GM23338 (cell line): Measurements from ENCODE around the gene ETV5. TPM values are rescaled to one million over a fixed set of nuclear protein-coding genes. Genes with fewer than 3 reads are reported as not detected.

ENCODE experiments used
- ATAC-seq: fragments of 200-7000 bp; cut with Tn5 transposase; 3 replicates; pipeline ENCODE4 v1.9.1; 2020
- DNase-seq: peaks from one replicate; pipeline ENCODE4 v3.0.0-alpha.2; 2015; ENCODE audit warnings: low spot score
- H2AFZ ChIP-seq: fragments of 200-600 bp; sonication (generic); 2 replicates; pipeline ENCODE4 v1.8.0; 2016; ENCODE audit warnings: antibody characterized with exemption, mild to moderate bottlenecking, moderate library complexity
- H3F3A ChIP-seq: fragments of 200-600 bp; sonication (generic); replicated peaks from 2 replicates; pipeline ENCODE4 v1.8.0; 2017; ENCODE audit warnings: antibody characterized with exemption, mixed run types, low read depth
- H3K27ac ChIP-seq: fragments of 200-600 bp; sonication (generic); 2 replicates; pipeline ENCODE4 v1.6.1; 2016; ENCODE audit warnings: low read depth
- H3K27me3 ChIP-seq: fragments of 200-600 bp; sonication (generic); 2 replicates; pipeline ENCODE4 v1.8.0; 2016; ENCODE audit warnings: mild to moderate bottlenecking, mixed run types, moderate library complexity; ENCODE audit not compliant: insufficient read depth
- H3K36me3 ChIP-seq: fragments of 200-600 bp; sonication (generic); 2 replicates; pipeline ENCODE4 v1.8.0; 2016; ENCODE audit warnings: mild to moderate bottlenecking; ENCODE audit not compliant: insufficient read depth
- H3K4me1 ChIP-seq: fragments of 200-600 bp; sonication (generic); 2 replicates; pipeline ENCODE4 v1.8.0; 2016; ENCODE audit warnings: mild to moderate bottlenecking, moderate library complexity; ENCODE audit not compliant: insufficient read depth
- H3K4me2 ChIP-seq: fragments of 200-600 bp; sonication (generic); 2 replicates; pipeline ENCODE4 v1.7.1; 2017; ENCODE audit warnings: mixed run types
- H3K4me3 ChIP-seq: fragments of 200-600 bp; sonication (generic); 2 replicates; pipeline ENCODE4 v1.6.1; 2016; ENCODE audit warnings: mixed run types
- H3K79me2 ChIP-seq: fragments of 200-600 bp; sonication (generic); replicated peaks from 2 replicates; pipeline ENCODE4 v1.8.0; 2017; ENCODE audit warnings: mild to moderate bottlenecking; ENCODE audit not compliant: insufficient read depth
- H3K9me2 ChIP-seq: fragments of 200-600 bp; sonication (generic); 2 replicates; pipeline ENCODE4 v1.8.0; 2017; ENCODE audit not compliant: insufficient read depth
- H4K20me1 ChIP-seq: fragments of 200-600 bp; sonication (generic); replicated peaks from 2 replicates; pipeline ENCODE4 v1.8.0; 2017; ENCODE audit warnings: mild to moderate bottlenecking; ENCODE audit not compliant: insufficient read depth
- H3K27ac Mint-ChIP-seq: 2 replicates; pipeline ENCODE4 v1.8.0; 2020; ENCODE audit warnings: inconsistent platforms, mild to moderate bottlenecking, moderate library complexity, mixed read lengths
- H3K27me3 Mint-ChIP-seq: 3 replicates; pipeline ENCODE4 v1.8.0; 2022; ENCODE audit warnings: low read depth, mild to moderate bottlenecking, moderate library complexity, mixed read lengths, inconsistent platforms; ENCODE audit not compliant: insufficient read depth, poor library complexity
- H3K36me3 Mint-ChIP-seq: 3 replicates; pipeline ENCODE4 v1.8.0; 2021; ENCODE audit warnings: low read depth, mild to moderate bottlenecking, inconsistent platforms, moderate library complexity, mixed read lengths
- H3K4me1 Mint-ChIP-seq: 3 replicates; pipeline ENCODE4 v1.8.0; 2020; ENCODE audit warnings: mild to moderate bottlenecking, inconsistent platforms, mixed read lengths
- H3K4me3 Mint-ChIP-seq: 3 replicates; pipeline ENCODE4 v1.8.0; 2021; ENCODE audit warnings: moderate library complexity, mild to moderate bottlenecking, inconsistent platforms, mixed read lengths
- H3K9me3 Mint-ChIP-seq: 3 replicates; pipeline ENCODE4 v1.8.0; 2020; ENCODE audit warnings: moderate library complexity, mild to moderate bottlenecking, inconsistent platforms, mixed read lengths
- CREB1 ChIP-seq: fragments of 250-450 bp; sonication (Bioruptor Pico); IDR thresholded peaks from 2 replicates; pipeline ENCODE4 v1.5.0; 2020; ENCODE audit warnings: low read depth, mild to moderate bottlenecking, moderate library complexity
- EZH2 ChIP-seq: fragments of 200-600 bp; sonication (generic); IDR thresholded peaks from one replicate; pipeline ENCODE4 v1.8.0; 2017; ENCODE audit warnings: antibody characterized with exemption, mild to moderate bottlenecking, low read depth; ENCODE audit not compliant: unreplicated experiment
- EZH2phosphoT487 ChIP-seq: fragments of 200-600 bp; sonication (generic); IDR thresholded peaks from one replicate; pipeline ENCODE4 v1.8.1; 2018; ENCODE audit warnings: antibody characterized with exemption; ENCODE audit not compliant: unreplicated experiment
- JUNB ChIP-seq: IDR thresholded peaks from one replicate; pipeline ENCODE4 v1.6.1; 2016; ENCODE audit warnings: antibody characterized with exemption; ENCODE audit not compliant: unreplicated experiment
- NANOG ChIP-seq: IDR thresholded peaks from 2 replicates; pipeline ENCODE4 v1.6.1; 2016; ENCODE audit warnings: antibody characterized with exemption, borderline replicate concordance
- POLR2AphosphoS5 ChIP-seq: IDR thresholded peaks from 2 replicates; pipeline ENCODE4 v1.6.1; 2016; ENCODE audit warnings: antibody characterized with exemption, low read depth
- STAT1 ChIP-seq: IDR thresholded peaks from one replicate; pipeline ENCODE4 v1.6.1; 2016; ENCODE audit warnings: antibody characterized with exemption; ENCODE audit not compliant: unreplicated experiment
- ZNF114 ChIP-seq: fragments of 250-450 bp; sonication (Bioruptor Pico); IDR thresholded peaks from 2 replicates; pipeline ENCODE4 v1.5.0; 2020; ENCODE audit warnings: mild to moderate bottlenecking, moderate library complexity
- ZNF331 ChIP-seq: fragments of 250-450 bp; sonication (Bioruptor Pico); IDR thresholded peaks from 2 replicates; pipeline ENCODE4 v1.5.0; 2020; ENCODE audit warnings: low read depth, mild to moderate bottlenecking, moderate library complexity
- polyA plus RNA-seq: library from polyadenylated mRNA; unstranded; fragments of >200 nt; fragmentation: Nextera tagmentation; extraction: Ambion mirVana; gene quantifications from 2 replicates; pipeline ENCODE4 v1.2.1, GENCODE V29; 2016
- total RNA-seq: library from RNA; depleted of rRNA; stranded (reverse); fragments of >200 nt; shearing (Covaris generic); gene quantifications from 2 replicates; pipeline ENCODE4 v1.2.3, GENCODE V29; 2014
- TF ChIP-seq, protein P1 (sequence below), 2 experiments: fragments of 200-600 bp in 1 of 2; sonication (generic) in 1 of 2; conservative IDR thresholded peaks; 2 replicates each; pipeline versions ENCODE4 v1.5.1 to v1.6.1; 2016 to 2017; ENCODE audit warnings: antibody characterized with exemption in 2 of 2, low read depth in 2 of 2, mild to moderate bottlenecking in 2 of 2, moderate library complexity in 1 of 2
- TF ChIP-seq, protein P2 (sequence below): IDR thresholded peaks from 2 replicates; pipeline ENCODE4 v1.6.1; 2016; ENCODE audit warnings: antibody characterized with exemption
- TF ChIP-seq, protein P3 (sequence below): IDR thresholded peaks from one replicate; pipeline ENCODE4 v1.6.1; 2018; ENCODE audit warnings: antibody characterized with exemption; ENCODE audit not compliant: unreplicated experiment

Gene ETV5
- total and polyA plus RNA-seq, 2 experiments from 2014 or later = 33.5 to 57.1 TPM

DNA sequence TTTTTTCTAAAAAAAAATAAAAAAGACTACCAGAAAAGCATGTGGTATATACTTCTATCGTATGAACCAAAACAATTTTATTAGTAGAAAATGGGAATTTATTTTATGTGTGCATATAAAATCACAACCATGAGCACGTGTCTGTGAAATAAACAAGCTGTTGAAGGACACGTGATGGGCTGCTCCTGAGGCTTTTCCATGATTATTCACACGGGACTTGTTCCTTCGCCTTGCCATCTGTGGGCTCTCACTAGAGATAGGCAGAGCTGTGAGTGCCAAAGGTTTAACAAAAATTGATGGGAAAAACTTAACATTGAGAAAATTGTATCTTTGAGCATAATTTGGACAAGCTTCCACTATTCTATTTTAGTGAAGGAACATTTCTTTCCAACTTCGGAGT lies 12.4 kb upstream of the ETV5 start (continued):
- TF ChIP-seq, protein P1, sequence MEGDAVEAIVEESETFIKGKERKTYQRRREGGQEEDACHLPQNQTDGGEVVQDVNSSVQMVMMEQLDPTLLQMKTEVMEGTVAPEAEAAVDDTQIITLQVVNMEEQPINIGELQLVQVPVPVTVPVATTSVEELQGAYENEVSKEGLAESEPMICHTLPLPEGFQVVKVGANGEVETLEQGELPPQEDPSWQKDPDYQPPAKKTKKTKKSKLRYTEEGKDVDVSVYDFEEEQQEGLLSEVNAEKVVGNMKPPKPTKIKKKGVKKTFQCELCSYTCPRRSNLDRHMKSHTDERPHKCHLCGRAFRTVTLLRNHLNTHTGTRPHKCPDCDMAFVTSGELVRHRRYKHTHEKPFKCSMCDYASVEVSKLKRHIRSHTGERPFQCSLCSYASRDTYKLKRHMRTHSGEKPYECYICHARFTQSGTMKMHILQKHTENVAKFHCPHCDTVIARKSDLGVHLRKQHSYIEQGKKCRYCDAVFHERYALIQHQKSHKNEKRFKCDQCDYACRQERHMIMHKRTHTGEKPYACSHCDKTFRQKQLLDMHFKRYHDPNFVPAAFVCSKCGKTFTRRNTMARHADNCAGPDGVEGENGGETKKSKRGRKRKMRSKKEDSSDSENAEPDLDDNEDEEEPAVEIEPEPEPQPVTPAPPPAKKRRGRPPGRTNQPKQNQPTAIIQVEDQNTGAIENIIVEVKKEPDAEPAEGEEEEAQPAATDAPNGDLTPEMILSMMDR (conservative IDR thresholded peaks at IDR 0.05; ENCODE audit: low read depth in 2 of 2) = no peak

DNA sequence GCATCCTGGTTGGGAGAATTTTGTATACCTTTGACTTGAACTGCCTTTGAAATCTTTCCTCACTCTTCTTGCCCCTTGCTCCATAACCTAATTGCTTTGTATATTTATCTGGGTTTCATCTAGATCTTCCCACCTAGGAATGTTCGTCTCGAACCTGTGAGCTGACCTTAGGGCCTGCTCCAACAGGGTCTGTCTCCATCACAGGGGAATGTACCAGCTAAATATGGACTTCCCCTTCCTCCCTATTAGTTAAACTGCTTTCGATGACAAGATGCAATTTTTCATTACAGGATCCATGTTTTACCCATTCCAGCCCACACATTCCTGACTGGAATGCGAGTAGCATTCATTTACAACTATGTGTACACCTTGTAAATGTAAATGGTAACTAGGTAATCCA lies 10.6 kb upstream of the ETV5 start:
- H2AFZ ChIP-seq = no peak overlapping the region
- H3K27ac Mint-ChIP-seq = no peak overlapping the region
- no peak overlapping the region for H3K4me3 ChIP-seq
- H3K36me3 ChIP-seq = no peaks in the 10 kb centered on the region
- DNase-seq (no peak), ATAC-seq (no peak)
- no peak overlapping the region for H3K4me3 Mint-ChIP-seq
- no peaks in the 10 kb centered on the region for H4K20me1 ChIP-seq
- no peaks in the 10 kb centered on the region for H3K36me3 Mint-ChIP-seq
- no peaks in the 10 kb centered on the region for H3K9me2 ChIP-seq
- H3K4me1 ChIP-seq = peaks cover 44% of the 10 kb centered on the region
- peaks cover 13% of the 10 kb centered on the region for H3K27me3 Mint-ChIP-seq
- peaks cover 54% of the 10 kb centered on the region for H3K4me1 Mint-ChIP-seq
- peak overlapping the region; percentile 24; the same call in 1 of the 2 replicates for H3K4me2 ChIP-seq
- H3F3A ChIP-seq = no peaks in the 10 kb centered on the region
- no peak overlapping the region for H3K27ac ChIP-seq
- H3K9me3 Mint-ChIP-seq = no peaks in the 10 kb centered on the region
- H3K27me3 ChIP-seq = peaks cover 20% of the 10 kb centered on the region
- no peaks in the 10 kb centered on the region for H3K79me2 ChIP-seq
- TF ChIP-seq ZNF114 (CRISPR knock-in tag) (no peak), POLR2AphosphoS5 (no peak), EZH2phosphoT487 (no peak), NANOG (no peak), EZH2 (no peak), JUNB (no peak), CREB1 (no peak), ZNF331 (CRISPR knock-in tag) (no peak), STAT1 (no peak)
- TF ChIP-seq, protein P2, sequence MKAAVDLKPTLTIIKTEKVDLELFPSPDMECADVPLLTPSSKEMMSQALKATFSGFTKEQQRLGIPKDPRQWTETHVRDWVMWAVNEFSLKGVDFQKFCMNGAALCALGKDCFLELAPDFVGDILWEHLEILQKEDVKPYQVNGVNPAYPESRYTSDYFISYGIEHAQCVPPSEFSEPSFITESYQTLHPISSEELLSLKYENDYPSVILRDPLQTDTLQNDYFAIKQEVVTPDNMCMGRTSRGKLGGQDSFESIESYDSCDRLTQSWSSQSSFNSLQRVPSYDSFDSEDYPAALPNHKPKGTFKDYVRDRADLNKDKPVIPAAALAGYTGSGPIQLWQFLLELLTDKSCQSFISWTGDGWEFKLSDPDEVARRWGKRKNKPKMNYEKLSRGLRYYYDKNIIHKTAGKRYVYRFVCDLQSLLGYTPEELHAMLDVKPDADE = no peak
- TF ChIP-seq, protein P3, sequence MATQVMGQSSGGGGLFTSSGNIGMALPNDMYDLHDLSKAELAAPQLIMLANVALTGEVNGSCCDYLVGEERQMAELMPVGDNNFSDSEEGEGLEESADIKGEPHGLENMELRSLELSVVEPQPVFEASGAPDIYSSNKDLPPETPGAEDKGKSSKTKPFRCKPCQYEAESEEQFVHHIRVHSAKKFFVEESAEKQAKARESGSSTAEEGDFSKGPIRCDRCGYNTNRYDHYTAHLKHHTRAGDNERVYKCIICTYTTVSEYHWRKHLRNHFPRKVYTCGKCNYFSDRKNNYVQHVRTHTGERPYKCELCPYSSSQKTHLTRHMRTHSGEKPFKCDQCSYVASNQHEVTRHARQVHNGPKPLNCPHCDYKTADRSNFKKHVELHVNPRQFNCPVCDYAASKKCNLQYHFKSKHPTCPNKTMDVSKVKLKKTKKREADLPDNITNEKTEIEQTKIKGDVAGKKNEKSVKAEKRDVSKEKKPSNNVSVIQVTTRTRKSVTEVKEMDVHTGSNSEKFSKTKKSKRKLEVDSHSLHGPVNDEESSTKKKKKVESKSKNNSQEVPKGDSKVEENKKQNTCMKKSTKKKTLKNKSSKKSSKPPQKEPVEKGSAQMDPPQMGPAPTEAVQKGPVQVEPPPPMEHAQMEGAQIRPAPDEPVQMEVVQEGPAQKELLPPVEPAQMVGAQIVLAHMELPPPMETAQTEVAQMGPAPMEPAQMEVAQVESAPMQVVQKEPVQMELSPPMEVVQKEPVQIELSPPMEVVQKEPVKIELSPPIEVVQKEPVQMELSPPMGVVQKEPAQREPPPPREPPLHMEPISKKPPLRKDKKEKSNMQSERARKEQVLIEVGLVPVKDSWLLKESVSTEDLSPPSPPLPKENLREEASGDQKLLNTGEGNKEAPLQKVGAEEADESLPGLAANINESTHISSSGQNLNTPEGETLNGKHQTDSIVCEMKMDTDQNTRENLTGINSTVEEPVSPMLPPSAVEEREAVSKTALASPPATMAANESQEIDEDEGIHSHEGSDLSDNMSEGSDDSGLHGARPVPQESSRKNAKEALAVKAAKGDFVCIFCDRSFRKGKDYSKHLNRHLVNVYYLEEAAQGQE = no peak
- TF ChIP-seq, protein P1 (conservative IDR thresholded peaks at IDR 0.05; ENCODE audit: low read depth in 2 of 2) = no peak
